Measurements from ENCODE around the gene KBTBD8. TPM values are rescaled to one million over a fixed set of nuclear protein-coding genes. Genes with fewer than 3 reads are reported as not detected.

The KBTBD8 gene
- total RNA-seq (2021) (1.7 and 2.0 TPM in 2 replicates), Bru-seq, nascent RNA (percentile 48 among the genes with signal in this experiment), BruChase-seq, experiment 1, labeled RNA remaining after a 2-hour chase (percentile 52 among the genes with signal in this experiment), BruChase-seq, experiment 2, labeled RNA remaining after a 6-hour chase (percentile 29 among the genes with signal in this experiment)
- long read RNA-seq, full-length matches to known transcripts = 1 of 4 reads
- long read RNA-seq, partial matches to known transcripts = 0 of 4 reads
- long read RNA-seq, other reads (novel, unspliced or antisense) = 3 of 4 reads

GRCh38 chr3:66998113-66998903 is at the start of gene KBTBD8:
TSS of gene KBTBD8 (plus strand) at chr3:66998307. CDS start at chr3:66998356, 49 bp downstream.
- Histone ChIP-seq H3K27me3 (replicated peaks; ENCODE audit: insufficient read depth, low read depth, low read length, poor library complexity) (peaks cover 7% of the 10 kb centered on the region), H3K4me1 (ENCODE audit: insufficient read depth, low read length, poor library complexity, severe bottlenecking) (no peaks in the 10 kb centered on the region), H3K27ac (ENCODE audit: low read depth, low read length, poor library complexity, severe bottlenecking) (no peak within 1 kb of the TSS), H3K4me3 (ENCODE audit: low read depth, low read length, poor library complexity, severe bottlenecking) (peak within 1 kb of the TSS; percentile 61), H3K36me3 (ENCODE audit: insufficient read depth, low read length, poor library complexity, severe bottlenecking) (no peaks in the 10 kb centered on the region), H3K9me3 (ENCODE audit: low read depth, low read length, poor library complexity, severe bottlenecking) (no peaks in the 10 kb centered on the region)
- intact Hi-C loops (cut with micrococcal nuclease; ENCODE audit: unreplicated experiment) = no loop called here
- DNase-seq (ENCODE audit: low spot score) = peak; percentile 97
- BruUV-seq (replicated peaks) = no TSS peak
- CTCF ChIA-PET = no interaction called here
- TF ChIP-seq EZH2 (IDR thresholded peaks at IDR 0.05; ENCODE audit: borderline replicate concordance, low read depth, low read length, poor library complexity, severe bottlenecking) = no peak
- TF ChIP-seq CTCF (conservative IDR thresholded peaks at IDR 0.05; ENCODE audit: low read depth, low read length) = no peak
- POLR2A ChIA-PET (ENCODE audit: low non-redundant PET) = interaction anchor here (0.7 kb wide), 1 partner anchor 335 kb away, joined by 6 read pairs; no protein-coding TSS in a partner anchor

GRCh38 chr3:66948838-66949237 is 49.3 kb upstream of the KBTBD8 start:
- Histone ChIP-seq H3K4me1 (ENCODE audit: insufficient read depth, low read length, poor library complexity, severe bottlenecking) (no peaks in the 10 kb centered on the region), H3K27me3 (replicated peaks; ENCODE audit: insufficient read depth, low read depth, low read length, poor library complexity) (peaks cover 4% of the 10 kb centered on the region), H3K27ac (ENCODE audit: low read depth, low read length, poor library complexity, severe bottlenecking) (no peak overlapping the region), H3K9me3 (ENCODE audit: low read depth, low read length, poor library complexity, severe bottlenecking) (no peaks in the 10 kb centered on the region), H3K36me3 (ENCODE audit: insufficient read depth, low read length, poor library complexity, severe bottlenecking) (no peaks in the 10 kb centered on the region), H3K4me3 (ENCODE audit: low read depth, low read length, poor library complexity, severe bottlenecking) (no peak overlapping the region)
- DNase-seq (ENCODE audit: low spot score) = no peak
- CTCF ChIA-PET = no interaction called here
- POLR2A ChIA-PET (ENCODE audit: low non-redundant PET) = no interaction called here
- intact Hi-C loops (cut with micrococcal nuclease; ENCODE audit: unreplicated experiment) = no loop called here
- no TSS peak for BruUV-seq (replicated peaks)
- no peak for TF ChIP-seq EZH2 (IDR thresholded peaks at IDR 0.05; ENCODE audit: borderline replicate concordance, low read depth, low read length, poor library complexity, severe bottlenecking)
- TF ChIP-seq CTCF (conservative IDR thresholded peaks at IDR 0.05; ENCODE audit: low read depth, low read length) = no peak

GRCh38 chr3:66949898-66950297 is 48.2 kb upstream of the KBTBD8 start:
- H3K4me1 ChIP-seq (ENCODE audit: insufficient read depth, low read length, poor library complexity, severe bottlenecking) = no peaks in the 10 kb centered on the region
- TF ChIP-seq CTCF (conservative IDR thresholded peaks at IDR 0.05; ENCODE audit: low read depth, low read length) (no peak), EZH2 (IDR thresholded peaks at IDR 0.05; ENCODE audit: borderline replicate concordance, low read depth, low read length, poor library complexity, severe bottlenecking) (no peak)
- no peaks in the 10 kb centered on the region for H3K36me3 ChIP-seq (ENCODE audit: insufficient read depth, low read length, poor library complexity, severe bottlenecking)
- no peak overlapping the region for H3K27ac ChIP-seq (ENCODE audit: low read depth, low read length, poor library complexity, severe bottlenecking)
- CTCF ChIA-PET = no interaction called here
- POLR2A ChIA-PET (ENCODE audit: low non-redundant PET) = no interaction called here
- H3K9me3 ChIP-seq (ENCODE audit: low read depth, low read length, poor library complexity, severe bottlenecking) = no peaks in the 10 kb centered on the region
- intact Hi-C loops (cut with micrococcal nuclease; ENCODE audit: unreplicated experiment) = no loop called here
- no TSS peak for BruUV-seq (replicated peaks)
- no peak overlapping the region for H3K4me3 ChIP-seq (ENCODE audit: low read depth, low read length, poor library complexity, severe bottlenecking)
- DNase-seq (ENCODE audit: low spot score) = no peak
- peaks cover 4% of the 10 kb centered on the region for H3K27me3 ChIP-seq (replicated peaks; ENCODE audit: insufficient read depth, low read depth, low read length, poor library complexity)
